H9 (cell line): ENCODE results near the gene SCN5A. TPM values are rescaled to one million over a fixed set of nuclear protein-coding genes. Genes with fewer than 3 reads are reported as not detected.

Experiments
- DNase-seq: peaks from one replicate; pipeline ENCODE4 v3.0.0-alpha.2; 2017
- H2AFZ ChIP-seq: one replicate; pipeline ENCODE4 v1.6.1; 2013; ENCODE audit warnings: mild to moderate bottlenecking, low read length, control low read depth, moderate library complexity
- H2AK5ac ChIP-seq: 2 replicates; pipeline ENCODE4 v1.6.1; 2013; ENCODE audit warnings: low read length, control low read depth, mixed read lengths; ENCODE audit not compliant: insufficient read length
- H2BK120ac ChIP-seq: one replicate; pipeline ENCODE4 v1.6.1; 2013; ENCODE audit warnings: low read depth, mild to moderate bottlenecking, low read length, control low read depth, inconsistent platforms; ENCODE audit not compliant: poor library complexity, severe bottlenecking
- H2BK12ac ChIP-seq: 2 replicates; pipeline ENCODE4 v1.6.1; 2013; ENCODE audit warnings: low read length, control low read depth, mixed read lengths, low read depth; ENCODE audit not compliant: insufficient read length
- H2BK15ac ChIP-seq: 2 replicates; pipeline ENCODE4 v1.6.1; 2013; ENCODE audit warnings: low read depth, low read length, control low read depth
- H2BK20ac ChIP-seq: one replicate; pipeline ENCODE4 v1.6.1; 2013; ENCODE audit warnings: low read depth, mild to moderate bottlenecking, low read length, control low read depth, inconsistent platforms; ENCODE audit not compliant: poor library complexity, severe bottlenecking
- H2BK5ac ChIP-seq: 2 replicates; pipeline ENCODE4 v1.6.1; 2013; ENCODE audit warnings: low read length, control low read depth, mixed read lengths; ENCODE audit not compliant: insufficient read length
- H3K14ac ChIP-seq: 2 replicates; pipeline ENCODE4 v1.6.1; 2013; ENCODE audit warnings: low read length, control low read depth; ENCODE audit not compliant: insufficient read depth
- H3K18ac ChIP-seq: 2 replicates; pipeline ENCODE4 v1.6.1; 2013; ENCODE audit warnings: low read depth, mild to moderate bottlenecking, mixed read lengths, low read length, control low read depth; ENCODE audit not compliant: insufficient read length
- H3K23ac ChIP-seq: 2 replicates; pipeline ENCODE4 v1.6.1; 2013; ENCODE audit warnings: low read length, control low read depth, mixed read lengths, low read depth; ENCODE audit not compliant: insufficient read length
- H3K23me2 ChIP-seq: 2 replicates; pipeline ENCODE4 v1.6.1; 2013; ENCODE audit warnings: low read depth, mild to moderate bottlenecking, mixed read lengths, low read length, control low read depth; ENCODE audit not compliant: insufficient read length, poor library complexity, severe bottlenecking
- H3K27ac ChIP-seq: 2 replicates; pipeline ENCODE4 v1.5.1; 2013; ENCODE audit warnings: low read length, control low read depth, mixed read lengths, low read depth; ENCODE audit not compliant: insufficient read length
- H3K27me3 ChIP-seq: 2 replicates; pipeline ENCODE4 v1.6.1; 2013; ENCODE audit warnings: low read length, control low read depth, inconsistent platforms; ENCODE audit not compliant: insufficient read depth
- H3K4ac ChIP-seq: 2 replicates; pipeline ENCODE4 v1.6.1; 2013; ENCODE audit warnings: low read depth, mild to moderate bottlenecking, control low read depth, inconsistent platforms, low read length, moderate library complexity
- H3K4me1 ChIP-seq: 2 replicates; pipeline ENCODE4 v1.6.1; 2013; ENCODE audit warnings: low read length, control low read depth, inconsistent platforms; ENCODE audit not compliant: insufficient read depth
- H3K4me2 ChIP-seq: 2 replicates; pipeline ENCODE4 v1.6.1; 2013; ENCODE audit warnings: low read length, control low read depth, mixed read lengths; ENCODE audit not compliant: insufficient read length, insufficient read depth
- H3K56ac ChIP-seq: 2 replicates; pipeline ENCODE4 v1.6.1; 2013; ENCODE audit warnings: low read depth, mild to moderate bottlenecking, mixed read lengths, low read length, control low read depth; ENCODE audit not compliant: insufficient read length
- H3K79me1 ChIP-seq: 2 replicates; pipeline ENCODE4 v1.6.1; 2013; ENCODE audit warnings: low read depth, mild to moderate bottlenecking, moderate library complexity, low read length, control low read depth, inconsistent platforms; ENCODE audit not compliant: insufficient read depth, poor library complexity, severe bottlenecking
- H3K79me2 ChIP-seq: 2 replicates; pipeline ENCODE4 v1.6.1; 2013; ENCODE audit warnings: low read length, control low read depth, inconsistent platforms; ENCODE audit not compliant: insufficient read depth
- H3K9ac ChIP-seq: 2 replicates; pipeline ENCODE4 v1.6.1; 2013; ENCODE audit warnings: low read length, control low read depth, mixed read lengths; ENCODE audit not compliant: insufficient read length; ENCODE audit errors: extremely low read depth
- H3K9me3 ChIP-seq: one replicate; pipeline ENCODE4 v1.6.1; 2013; ENCODE audit warnings: low read depth, low read length, inconsistent platforms; ENCODE audit not compliant: control insufficient read depth
- H3T11ph ChIP-seq: one replicate; pipeline ENCODE4 v1.6.1; 2013; ENCODE audit warnings: mild to moderate bottlenecking, low read length, control low read depth, inconsistent platforms
- H4K20me1 ChIP-seq: one replicate; pipeline ENCODE4 v1.6.1; 2013; ENCODE audit not compliant: control insufficient read depth, insufficient read length, insufficient read depth
- H4K5ac ChIP-seq: 2 replicates; pipeline ENCODE4 v1.6.1; 2013; ENCODE audit warnings: low read depth, mild to moderate bottlenecking, mixed read lengths, low read length, control low read depth; ENCODE audit not compliant: insufficient read length
- H4K8ac ChIP-seq: replicated peaks from 2 replicates; pipeline ENCODE4 v1.6.1; 2013; ENCODE audit warnings: low read length, control low read depth, mixed read lengths, low read depth; ENCODE audit not compliant: insufficient read length
- H4K91ac ChIP-seq: 2 replicates; pipeline ENCODE4 v1.6.1; 2013; ENCODE audit warnings: low read depth, mild to moderate bottlenecking, moderate library complexity, mixed read lengths, low read length, control low read depth; ENCODE audit not compliant: insufficient read length
- H3K27ac Mint-ChIP-seq, 3 experiments: 2 replicates in 2 of 3; 3 replicates in 1 of 3; pipeline ENCODE4 v1.8.0; 2020 to 2021; ENCODE audit warnings: mixed read lengths in 3 of 3, mild to moderate bottlenecking in 1 of 3, moderate library complexity in 1 of 3
- H3K27me3 Mint-ChIP-seq: 2 replicates; pipeline ENCODE4 v1.8.0; 2021; ENCODE audit warnings: low read depth, mild to moderate bottlenecking, moderate library complexity, mixed read lengths
- H3K36me3 Mint-ChIP-seq, 3 experiments: 2 replicates in 2 of 3; 3 replicates in 1 of 3; pipeline ENCODE4 v1.8.0; 2020 to 2021; ENCODE audit warnings: low read depth in 3 of 3, mixed read lengths in 3 of 3; ENCODE audit not compliant: insufficient read depth in 1 of 3
- H3K4me1 Mint-ChIP-seq, 2 experiments: 2 replicates each; pipeline ENCODE4 v1.8.0; 2020; ENCODE audit warnings: mixed read lengths in 2 of 2
- H3K4me3 Mint-ChIP-seq, 2 experiments: 2 replicates in 1 of 2; 3 replicates in 1 of 2; pipeline ENCODE4 v1.8.0; 2020 to 2021; ENCODE audit warnings: mild to moderate bottlenecking in 2 of 2, mixed read lengths in 2 of 2, moderate library complexity in 1 of 2
- H3K9me3 Mint-ChIP-seq, 2 experiments: 2 replicates in 1 of 2; 3 replicates in 1 of 2; pipeline ENCODE4 v1.8.0; 2020; ENCODE audit warnings: mild to moderate bottlenecking in 2 of 2, mixed read lengths in 2 of 2, moderate library complexity in 1 of 2
- CTCF ChIP-seq: fragments of 200-600 bp; sonication (generic); conservative IDR thresholded peaks from 3 replicates; pipeline ENCODE4 v1.8.0; 2021; ENCODE audit warnings: antibody characterized with exemption, mild to moderate bottlenecking
- WGBS: extraction: QIAGEN DNeasy Blood & Tissue Kit; methylation state at CpG from one replicate; pipeline ENCODE4 v1.1.7; 2013; ENCODE audit warnings: missing lambda C conversion rate, low lambda C conversion rate, mixed read lengths; ENCODE audit not compliant: insufficient read length; ENCODE audit errors: extremely low coverage; 5-methylcytosine and 5-hydroxymethylcytosine counted together
- total RNA-seq: library from RNA; stranded (reverse); gene quantifications from 2 replicates; pipeline ENCODE4 v1.2.1, GENCODE V29; 2021

Gene SCN5A
- total RNA-seq, 1 experiment from 2014 or later, result 6.5 TPM

GRCh38 chr3:38687321-38687720 lies 37.8 kb upstream of the SCN5A start:
- no peak overlapping the region for H3K4me2 ChIP-seq
- no peaks in the 10 kb centered on the region for H4K20me1 ChIP-seq
- no peak for DNase-seq
- WGBS, result no CpG with 5 or more reads among the region's 2 CpGs
- no peaks in the 10 kb centered on the region for H3K23me2 ChIP-seq
- no peaks in the 10 kb centered on the region for H3K79me2 ChIP-seq
- no peaks in the 10 kb centered on the region for H3K4me1 Mint-ChIP-seq
- H2AK5ac ChIP-seq, result no peak overlapping the region
- no peak overlapping the region for H3K9ac ChIP-seq
- no peaks in the 10 kb centered on the region for H3K79me1 ChIP-seq
- H3K4me3 Mint-ChIP-seq, result no peak overlapping the region
- H3K36me3 Mint-ChIP-seq, result no peaks in the 10 kb centered on the region
- H3T11ph ChIP-seq, result no peak overlapping the region
- H3K14ac ChIP-seq, result no peak overlapping the region
- H3K27ac ChIP-seq, result no peak overlapping the region
- H2BK120ac ChIP-seq, result no peak overlapping the region
- no peak overlapping the region for H2AFZ ChIP-seq
- no peaks in the 10 kb centered on the region for H3K9me3 Mint-ChIP-seq
- H4K8ac ChIP-seq, result no peak overlapping the region
- no peak overlapping the region for H3K23ac ChIP-seq
- H3K27me3 ChIP-seq, result no peaks in the 10 kb centered on the region
- H4K5ac ChIP-seq, result no peak overlapping the region
- no peak overlapping the region for H2BK20ac ChIP-seq
- no peak for TF ChIP-seq CTCF
- H2BK12ac ChIP-seq, result no peak overlapping the region
- no peak overlapping the region for H2BK5ac ChIP-seq
- no peak overlapping the region for H3K56ac ChIP-seq
- H2BK15ac ChIP-seq, result no peak overlapping the region
- peaks cover 3% of the 10 kb centered on the region; the same call in 1 of the 2 replicates for H3K27me3 Mint-ChIP-seq
- H3K18ac ChIP-seq, result no peak overlapping the region
- H3K4me1 ChIP-seq, result no peaks in the 10 kb centered on the region
- no peaks in the 10 kb centered on the region for H3K9me3 ChIP-seq
- H3K4ac ChIP-seq, result no peak overlapping the region
- H4K91ac ChIP-seq, result no peak overlapping the region
- no peak overlapping the region for H3K27ac Mint-ChIP-seq
